CD14-positive monocyte (primary cell): ENCODE results near the gene GGT1. TPM values are rescaled to one million over a fixed set of nuclear protein-coding genes. Genes with fewer than 3 reads are reported as not detected.
"Not testable (repeated sequence)": the region's sequence is repeated elsewhere in the genome, so short reads cannot be mapped to it uniquely, and the experiment has no call there.

Experiments
- DNase-seq, 3 donors: peaks; one replicate each; pipeline ENCODE4 v3.0.0-alpha.2; 2011 to 2022
- H2AFZ ChIP-seq: 2 replicates; pipeline ENCODE4 v1.6.0; 2012; ENCODE audit warnings: mild to moderate bottlenecking, low read depth, low read length, inconsistent platforms; ENCODE audit not compliant: insufficient read depth, poor library complexity, severe bottlenecking
- H3K27ac ChIP-seq, 2 donors: 1 replicate in 1 of 2; 2 replicates in 1 of 2; pipeline ENCODE4 v1.5.1; 2012 to 2013; ENCODE audit warnings: low read length in 2 of 2, control low read depth in 1 of 2, inconsistent platforms in 1 of 2, low read depth in 1 of 2, mild to moderate bottlenecking in 1 of 2
- H3K27me3 ChIP-seq, 2 donors: one replicate each; pipeline versions ENCODE4 v1.6.0 to v1.6.1; 2011 to 2013; ENCODE audit warnings: low read length in 2 of 2; ENCODE audit not compliant: control insufficient read depth in 2 of 2, insufficient read depth in 2 of 2
- H3K36me3 ChIP-seq, 2 donors: replicated peaks in 1 of 2; 1 replicate in 1 of 2; 2 replicates in 1 of 2; pipeline versions ENCODE4 v1.5.1 to v1.6.1; 2012 to 2013; ENCODE audit warnings: low read length in 2 of 2, control low read depth in 1 of 2, inconsistent platforms in 1 of 2, mild to moderate bottlenecking in 1 of 2; ENCODE audit not compliant: insufficient read depth in 2 of 2, control insufficient read depth in 1 of 2
- H3K4me1 ChIP-seq, 2 donors: 1 replicate in 1 of 2; 2 replicates in 1 of 2; pipeline versions ENCODE4 v1.5.1 to v1.6.1; 2012 to 2013; ENCODE audit warnings: low read length in 2 of 2, control low read depth in 1 of 2, inconsistent platforms in 1 of 2, mild to moderate bottlenecking in 1 of 2, moderate library complexity in 1 of 2; ENCODE audit not compliant: insufficient read depth in 2 of 2, control insufficient read depth in 1 of 2
- H3K4me2 ChIP-seq: replicated peaks from 2 replicates; pipeline ENCODE3; 2012; ENCODE audit warnings: low read length, moderate library complexity, mild to moderate bottlenecking; ENCODE audit not compliant: poor library complexity, severe bottlenecking; ENCODE audit errors: extremely low read depth
- H3K4me3 ChIP-seq, 3 experiments: fragments of 200-600 bp in 1 of 3; sonication (generic) in 1 of 3; replicated peaks in 1 of 3; 1 replicate in 2 of 3; 2 replicates in 1 of 3; pipeline ENCODE4 v1.5.1; 2011 to 2013; ENCODE audit warnings: low read length in 3 of 3, mild to moderate bottlenecking in 3 of 3, control low read depth in 2 of 3, low read depth in 2 of 3, inconsistent platforms in 1 of 3, moderate library complexity in 1 of 3
- H3K79me2 ChIP-seq: 2 replicates; pipeline ENCODE4 v1.6.0; 2012; ENCODE audit warnings: mild to moderate bottlenecking, control low read depth, inconsistent platforms, low read length, moderate library complexity; ENCODE audit not compliant: insufficient read depth
- H3K9ac ChIP-seq: 2 replicates; pipeline ENCODE4 v1.6.0; 2017; ENCODE audit warnings: low read length, mild to moderate bottlenecking; ENCODE audit not compliant: insufficient read depth, poor library complexity, severe bottlenecking
- H3K9me3 ChIP-seq, 2 donors: replicated peaks in 1 of 2; 1 replicate in 1 of 2; 2 replicates in 1 of 2; pipeline versions ENCODE4 v1.5.1 to v1.6.1; 2012 to 2013; ENCODE audit warnings: low read length in 2 of 2, control low read depth in 1 of 2; ENCODE audit not compliant: control insufficient read depth in 1 of 2, insufficient read depth in 1 of 2
- H4K20me1 ChIP-seq: 2 replicates; pipeline ENCODE4 v1.6.0; 2012; ENCODE audit warnings: mild to moderate bottlenecking, low read length, control low read depth, moderate library complexity; ENCODE audit not compliant: insufficient read depth
- H3K27ac Mint-ChIP-seq, 7 donors: one replicate each; pipeline ENCODE4 v1.8.0; 2020; ENCODE audit warnings: mild to moderate bottlenecking in 7 of 7, mixed read lengths in 7 of 7, moderate library complexity in 6 of 7, inconsistent platforms in 2 of 7
- H3K27me3 Mint-ChIP-seq, 3 donors: one replicate each; pipeline ENCODE4 v1.8.0; 2021 to 2022; ENCODE audit warnings: low read depth in 3 of 3, mild to moderate bottlenecking in 3 of 3, mixed read lengths in 3 of 3, moderate library complexity in 3 of 3, inconsistent platforms in 1 of 3
- H3K36me3 Mint-ChIP-seq, 2 donors: one replicate each; pipeline ENCODE4 v1.8.0; 2020; ENCODE audit warnings: mixed read lengths in 2 of 2, inconsistent platforms in 1 of 2, mild to moderate bottlenecking in 1 of 2
- H3K4me1 Mint-ChIP-seq: one replicate; pipeline ENCODE4 v1.8.0; 2020; ENCODE audit warnings: mild to moderate bottlenecking, mixed read lengths
- H3K4me3 Mint-ChIP-seq, 2 donors: one replicate each; pipeline ENCODE4 v1.8.0; 2020; ENCODE audit warnings: mild to moderate bottlenecking in 2 of 2, mixed read lengths in 2 of 2, moderate library complexity in 1 of 2
- H3K9me3 Mint-ChIP-seq, 7 donors: one replicate each; pipeline ENCODE4 v1.8.0; 2020 to 2022; ENCODE audit warnings: mixed read lengths in 7 of 7, mild to moderate bottlenecking in 6 of 7, moderate library complexity in 6 of 7, inconsistent platforms in 2 of 7
- CTCF ChIP-seq: fragments of 200-600 bp; IDR thresholded peaks from one replicate; pipeline ENCODE4 v1.8.0; 2022; ENCODE audit warnings: antibody characterized with exemption, mild to moderate bottlenecking
- WGBS: methylation state at CpG from one replicate; pipeline ENCODE4 v1.1.5; 2013; ENCODE audit warnings: missing lambda C conversion rate; ENCODE audit not compliant: insufficient coverage; 5-methylcytosine and 5-hydroxymethylcytosine counted together
- intact Hi-C, 2 donors: fragments of 100-400 bp; cut with micrococcal nuclease; formaldehyde crosslinking; loops; one replicate each; pipeline versions ENCODE4 v1.15.0 to v1.15.1; 2023
- polyA minus RNA-seq: library from RNA; depleted of rRNA, polyadenylated mRNA; stranded (reverse); fragments of >200 nt; gene quantifications from 2 replicates; pipeline ENCODE4 v1.2.3, GENCODE V29; 2012
- polyA plus RNA-seq, 3 donors: library from polyadenylated mRNA; depleted of rRNA in 1 of 3; unstranded in 2 of 3; stranded (reverse) in 1 of 3; fragments of 300-500 nt in 2 of 3; fragments of >200 nt in 1 of 3; fragmentation: Illumina TruSeq in 2 of 3; gene quantifications; 1 replicate in 2 of 3; 2 replicates in 1 of 3; pipeline ENCODE4 v1.2.3, GENCODE V29; 2012 to 2021
- total RNA-seq, 12 experiments: library from RNA in 1 of 12; stranded (reverse) in 1 of 12; fragments of 120-200 nt in 1 of 12; gene quantifications; one replicate each; pipeline ENCODE4 v1.2.4 and lab custom pipeline; 2013 to 2026; ENCODE audit warnings: mixed read lengths in 6 of 12, inconsistent platforms in 1 of 12

GGT1 gene
- 19.8 TPM for total RNA-seq (2013)
- polyA plus RNA-seq (10 to 100 TPM; 16.0 to 26.5 (median 25.5) TPM), polyA minus RNA-seq (14.4 and 21.4 TPM in 2 replicates), total RNA-seq (lab: John Stamatoyannopoulos, UW) (0.34 to 3.5 (median 1.1) reads per million in 11 experiments)

- H3K27me3 ChIP-seq, H3K27ac ChIP-seq, H3K4me2 ChIP-seq, H4K20me1 ChIP-seq, H3K79me2 ChIP-seq, H3K9me3 ChIP-seq, H3K27me3 Mint-ChIP-seq, intact Hi-C loops, DNase-seq, H3K9me3 Mint-ChIP-seq, H3K36me3 Mint-ChIP-seq, H3K9ac ChIP-seq, H3K36me3 ChIP-seq: not testable (repeated sequence)
- Histone ChIP-seq H3K4me1 (peaks cover 38 to 40% of the 10 kb centered on the region in 2 donors), H2AFZ (peak within 1 kb of the TSS; percentile 76), H3K4me3 (peak within 1 kb of the TSS in 1 of 3 experiments; percentile 7)
- Mint-ChIP-seq H3K4me1 (peaks cover 47% of the 10 kb centered on the region), H3K27ac (peak within 1 kb of the TSS; percentile 64 to 91 (median 79)), H3K4me3 (peak within 1 kb of the TSS; percentile 38 to 84)
- 59% methylated on average over 12 of the region's 22 CpGs for WGBS
Measured at GRCh38 chr22:24602847-24603769, at the start of gene GGT1. GGT1 (plus strand) TSS chr22:24603193; CDS start chr22:24611082, 7,889 bp downstream.

- Mint-ChIP-seq H3K27me3 (peaks cover 0 to 3% (median 2%) of the 10 kb centered on the region in 3 donors), H3K4me3 (peak overlapping the region; percentile 99 to 100), H3K36me3 (peaks cover 36 to 47% of the 10 kb centered on the region in 2 donors), H3K27ac (peak overlapping the region; percentile 92 to 99 (median 95)), H3K9me3 (no peaks in the 10 kb centered on the region), H3K4me1 (peaks cover 64% of the 10 kb centered on the region)
- Histone ChIP-seq H2AFZ (no peak overlapping the region), H4K20me1 (peaks cover 68% of the 10 kb centered on the region), H3K4me2 (peak overlapping the region; percentile 93), H3K27ac (peak overlapping the region; percentile 97 to 98), H3K79me2 (peaks cover 92% of the 10 kb centered on the region), H3K27me3 (no peaks in the 10 kb centered on the region), H3K4me3 (peak overlapping the region; percentile 70 to 98 (median 97)), H3K4me1 (peaks cover 46 to 57% of the 10 kb centered on the region in 2 donors), H3K36me3 (peaks cover 22 to 38% of the 10 kb centered on the region in 2 donors), H3K9me3 (no peaks in the 10 kb centered on the region), H3K9ac (peak overlapping the region; percentile 98)
- intact Hi-C loops = no loop called here
- no peak for TF ChIP-seq CTCF
- DNase-seq = no peak
- no CpG with 5 or more reads among the region's 12 CpGs for WGBS
Measured at GRCh38 chr22:24553597-24554312, 49.2 kb upstream of the GGT1 start.
